Measurements from ENCODE around the gene POM121L2.

- TF ChIP-seq GATA2 (IDR thresholded peaks at IDR 0.05; ENCODE audit: low read depth, low read length) (no peak), GATA3 (IDR thresholded peaks at IDR 0.05; ENCODE audit: low read depth, low read length) (no peak)
Measured at GRCh38 chr6:27334141-27334540, 22.1 kb upstream of the POM121L2 start.

Measured in SH-SY5Y (cell line).